ENCODE measurements around the gene APBB1IP. TPM values are rescaled to one million over a fixed set of nuclear protein-coding genes. Genes with fewer than 3 reads are reported as not detected.
"Not testable (repeated sequence)": the region's sequence is repeated elsewhere in the genome, so short reads cannot be mapped to it uniquely, and the experiment has no call there.

Gene APBB1IP
- total RNA-seq, 1 donor from 2014 or later, result 67.2 TPM

GRCh38 chr10:26474845-26475244 is 36.7 kb downstream of the APBB1IP start:
- intact Hi-C loops (cut with micrococcal nuclease), result loop anchor here (2.0 kb wide), 2 partner anchors 26 to 44 kb away; no protein-coding TSS in a partner anchor

GRCh38 chr10:26475386-26475785 is 37.2 kb downstream of the APBB1IP start:
- intact Hi-C loops (cut with micrococcal nuclease), result loop anchor here (2.0 kb wide), 2 partner anchors 27 to 45 kb away; no protein-coding TSS in a partner anchor

- intact Hi-C loops (cut with micrococcal nuclease), result no loop called here
Observed at GRCh38 chr10:26477501-26477900, 39.4 kb downstream of the APBB1IP start.

GRCh38 chr10:26478061-26478460 is 39.9 kb downstream of the APBB1IP start:
- intact Hi-C loops (cut with micrococcal nuclease), result no loop called here

GRCh38 chr10:26479766-26480492 is 41.8 kb downstream of the APBB1IP start:
- intact Hi-C loops (cut with micrococcal nuclease), result loop anchor here (5.0 to 10.0 kb wide), 3 partner anchors 382 to 762 kb away; partner anchors contain the start of genes ABI1, ACBD5, MASTL and YME1L1

GRCh38 chr10:26481315-26481692 is 43.2 kb downstream of the APBB1IP start:
- intact Hi-C loops (cut with micrococcal nuclease), result loop anchor here (5.0 to 10.0 kb wide), 3 partner anchors 381 to 761 kb away; partner anchors contain the start of genes ABI1, ACBD5, MASTL and YME1L1

- intact Hi-C loops (cut with micrococcal nuclease), result loop anchor here (1.0 to 10.0 kb wide), 6 partner anchors 15 to 760 kb away; partner anchors contain the start of genes ABI1, ACBD5, APBB1IP and MASTL
Observed at GRCh38 chr10:26481914-26482550, 43.9 kb downstream of the APBB1IP start.

GRCh38 chr10:26483554-26483953 is 45.4 kb downstream of the APBB1IP start:
- intact Hi-C loops (cut with micrococcal nuclease), result loop anchor here (2.0 to 10.0 kb wide), 5 partner anchors 17 to 759 kb away; partner anchors contain the start of genes ABI1, ACBD5, APBB1IP and MASTL

GRCh38 chr10:26485150-26485941 is 47.2 kb downstream of the APBB1IP start:
- intact Hi-C loops (cut with micrococcal nuclease), result loop anchor here (10.0 kb wide), 1 partner anchor 669 kb away; the partner anchor contains the start of genes MASTL and YME1L1

GRCh38 chr10:26486304-26486703 is 48.2 kb downstream of the APBB1IP start:
- intact Hi-C loops (cut with micrococcal nuclease), result loop anchor here (10.0 kb wide), 1 partner anchor 668 kb away; the partner anchor contains the start of genes MASTL and YME1L1

GRCh38 chr10:26486990-26487850 is 49.1 kb downstream of the APBB1IP start:
- intact Hi-C loops (cut with micrococcal nuclease), result loop anchor here (10.0 kb wide), 1 partner anchor 668 kb away; the partner anchor contains the start of genes MASTL and YME1L1

GRCh38 chr10:26488344-26488743 is 50.2 kb downstream of the APBB1IP start:
- intact Hi-C loops (cut with micrococcal nuclease), result loop anchor here (10.0 kb wide), 1 partner anchor 666 kb away; the partner anchor contains the start of genes MASTL and YME1L1

- intact Hi-C loops (cut with micrococcal nuclease), result loop anchor here (10.0 kb wide), 1 partner anchor 666 kb away; the partner anchor contains the start of genes MASTL and YME1L1
Observed at GRCh38 chr10:26489081-26489480, 50.9 kb downstream of the APBB1IP start.

GRCh38 chr10:26490367-26490766 is 52.2 kb downstream of the APBB1IP start:
- intact Hi-C loops (cut with micrococcal nuclease), result not testable (repeated sequence)

GRCh38 chr10:26491276-26491675 is 53.1 kb downstream of the APBB1IP start:
- intact Hi-C loops (cut with micrococcal nuclease), result no loop called here

GRCh38 chr10:26491934-26492333 is 53.8 kb downstream of the APBB1IP start:
- intact Hi-C loops (cut with micrococcal nuclease), result no loop called here

- intact Hi-C loops (cut with micrococcal nuclease), result not testable (repeated sequence)
Observed at GRCh38 chr10:26492725-26493124, 54.6 kb downstream of the APBB1IP start.

GRCh38 chr10:26494018-26494417 is 55.9 kb downstream of the APBB1IP start:
- intact Hi-C loops (cut with micrococcal nuclease), result no loop called here

GRCh38 chr10:26499426-26499825 is 61.3 kb downstream of the APBB1IP start:
- intact Hi-C loops (cut with micrococcal nuclease), result no loop called here

GRCh38 chr10:26502986-26503385 is 64.8 kb downstream of the APBB1IP start:
- intact Hi-C loops (cut with micrococcal nuclease), result no loop called here
